ENCODE measurements around the gene SCG5.
"Not testable (repeated sequence)": the region's sequence is repeated elsewhere in the genome, so short reads cannot be mapped to it uniquely, and the experiment has no call there.

SCG5 gene

GRCh38 chr15:32641517-32642059, at the start of gene SCG5:
SCG5 (plus strand) TSS chr15:32641710; CDS start chr15:32643593, 1,883 bp downstream.
- H3K9me3 Mint-ChIP-seq = no peaks in the 10 kb centered on the region

GRCh38 chr15:32593151-32593550, 48.4 kb upstream of the SCG5 start, which contains the start of gene GOLGA8N:
GOLGA8N (plus strand) TSS chr15:32593456.
- not testable (repeated sequence) for H3K36me3 Mint-ChIP-seq; H3K27ac Mint-ChIP-seq; H3K4me3 Mint-ChIP-seq; ATAC-seq; H3K9me3 Mint-ChIP-seq; DNase-seq (ENCODE audit: low spot score in 2 of 2); H3K4me1 Mint-ChIP-seq

More at GRCh38 chr15:32641517-32642059, at the start of gene SCG5:
- Mint-ChIP-seq H3K36me3 (peaks cover 37% of the 10 kb centered on the region), H3K27ac (no peak within 1 kb of the TSS), H3K4me3 (no peak within 1 kb of the TSS), H3K4me1 (no peaks in the 10 kb centered on the region)
- no peak for DNase-seq (ENCODE audit: low spot score in 2 of 2)
- ATAC-seq = no peak

- DNase-seq (ENCODE audit: low spot score in 2 of 2); H3K9me3 Mint-ChIP-seq; H3K4me3 Mint-ChIP-seq; H3K4me1 Mint-ChIP-seq; ATAC-seq; H3K36me3 Mint-ChIP-seq; H3K27ac Mint-ChIP-seq: not testable (repeated sequence)
Observed at GRCh38 chr15:32609518-32609917, 32.0 kb upstream of the SCG5 start.

GRCh38 chr15:32610719-32611118, 30.8 kb upstream of the SCG5 start:
- not testable (repeated sequence) for DNase-seq (ENCODE audit: low spot score in 2 of 2); H3K4me1 Mint-ChIP-seq; ATAC-seq; H3K4me3 Mint-ChIP-seq; H3K27ac Mint-ChIP-seq; H3K9me3 Mint-ChIP-seq; H3K36me3 Mint-ChIP-seq

GRCh38 chr15:32614712-32615050, 26.8 kb upstream of the SCG5 start:
- ATAC-seq = peak; percentile 29
- Mint-ChIP-seq H3K4me1 (peaks cover 14% of the 10 kb centered on the region), H3K36me3 (peaks cover 32% of the 10 kb centered on the region), H3K27ac (peak overlapping the region; percentile 95), H3K4me3 (peak overlapping the region; percentile 98)
- not testable (repeated sequence) for H3K9me3 Mint-ChIP-seq
- DNase-seq (ENCODE audit: low spot score in 2 of 2) = peak in 1 of 2 donors; percentile 5

GRCh38 chr15:32615051-32615870, 26.2 kb upstream of the SCG5 start, which contains the start of gene ARHGAP11A:
ARHGAP11A (plus strand) TSS chr15:32615504; CDS start chr15:32616212, 708 bp downstream.
- Mint-ChIP-seq H3K4me3 (peak within 1 kb of the TSS; percentile 98), H3K36me3 (peaks cover 32% of the 10 kb centered on the region), H3K4me1 (peaks cover 14% of the 10 kb centered on the region), H3K27ac (peak within 1 kb of the TSS; percentile 95)
- DNase-seq (ENCODE audit: low spot score in 2 of 2) (peak; percentile 65 to 89), ATAC-seq (peak; percentile 92)
- H3K9me3 Mint-ChIP-seq = not testable (repeated sequence)

GRCh38 chr15:32615871-32616426, 25.6 kb upstream of the SCG5 start:
- H3K4me3 Mint-ChIP-seq = peak overlapping the region; percentile 98
- peak; percentile 23 for ATAC-seq
- peaks cover 14% of the 10 kb centered on the region for H3K4me1 Mint-ChIP-seq
- peaks cover 36% of the 10 kb centered on the region for H3K36me3 Mint-ChIP-seq
- peak in 1 of 2 donors; percentile 50 for DNase-seq (ENCODE audit: low spot score in 2 of 2)
- H3K9me3 Mint-ChIP-seq = not testable (repeated sequence)
- H3K27ac Mint-ChIP-seq = peak overlapping the region; percentile 95

- no peak overlapping the region for H3K4me3 Mint-ChIP-seq
- ATAC-seq (no peak), DNase-seq (ENCODE audit: low spot score in 2 of 2) (no peak)
- H3K27ac Mint-ChIP-seq = no peak overlapping the region
- H3K36me3 Mint-ChIP-seq = peaks cover 84% of the 10 kb centered on the region
- H3K9me3 Mint-ChIP-seq = no peaks in the 10 kb centered on the region
- H3K4me1 Mint-ChIP-seq = no peaks in the 10 kb centered on the region
Observed at GRCh38 chr15:32636410-32636809, 5.1 kb upstream of the SCG5 start.

- Mint-ChIP-seq H3K4me1 (no peaks in the 10 kb centered on the region), H3K9me3 (no peaks in the 10 kb centered on the region), H3K27ac (no peak overlapping the region), H3K4me3 (no peak overlapping the region), H3K36me3 (peaks cover 77% of the 10 kb centered on the region)
- DNase-seq (ENCODE audit: low spot score in 2 of 2) = no peak
- ATAC-seq = no peak
Observed at GRCh38 chr15:32636908-32637567, 4.5 kb upstream of the SCG5 start.

- Mint-ChIP-seq H3K36me3 (peaks cover 76% of the 10 kb centered on the region), H3K4me3 (no peak overlapping the region), H3K27ac (no peak overlapping the region), H3K4me1 (no peaks in the 10 kb centered on the region), H3K9me3 (no peaks in the 10 kb centered on the region)
- no peak for DNase-seq (ENCODE audit: low spot score in 2 of 2)
- ATAC-seq = no peak
Observed at GRCh38 chr15:32637704-32638103, 3.8 kb upstream of the SCG5 start.

- no peaks in the 10 kb centered on the region for H3K9me3 Mint-ChIP-seq
- no peaks in the 10 kb centered on the region for H3K4me1 Mint-ChIP-seq
- DNase-seq (ENCODE audit: low spot score in 2 of 2) (no peak), ATAC-seq (no peak)
- no peak overlapping the region for H3K27ac Mint-ChIP-seq
- H3K4me3 Mint-ChIP-seq = no peak overlapping the region
- H3K36me3 Mint-ChIP-seq = peaks cover 24% of the 10 kb centered on the region
Observed at GRCh38 chr15:32642667-32643435, 1.3 kb downstream of the SCG5 start.

- H3K36me3 Mint-ChIP-seq = peaks cover 27% of the 10 kb centered on the region
- H3K27ac Mint-ChIP-seq = no peak overlapping the region
- no peak for ATAC-seq
- no peaks in the 10 kb centered on the region for H3K9me3 Mint-ChIP-seq
- no peaks in the 10 kb centered on the region for H3K4me1 Mint-ChIP-seq
- H3K4me3 Mint-ChIP-seq = no peak overlapping the region
- DNase-seq (ENCODE audit: low spot score in 2 of 2) = no peak
Observed at GRCh38 chr15:32643907-32644445, 2.5 kb downstream of the SCG5 start.

- Mint-ChIP-seq H3K27ac (no peak overlapping the region), H3K4me3 (no peak overlapping the region), H3K36me3 (peaks cover 11% of the 10 kb centered on the region), H3K9me3 (no peaks in the 10 kb centered on the region), H3K4me1 (no peaks in the 10 kb centered on the region)
- DNase-seq (ENCODE audit: low spot score in 2 of 2) (no peak), ATAC-seq (no peak)
Observed at GRCh38 chr15:32646291-32646690, 4.8 kb downstream of the SCG5 start.

GRCh38 chr15:32649342-32649741, 7.8 kb downstream of the SCG5 start:
- Mint-ChIP-seq H3K4me3 (no peak overlapping the region), H3K27ac (no peak overlapping the region), H3K9me3 (no peaks in the 10 kb centered on the region), H3K36me3 (peaks cover 11% of the 10 kb centered on the region), H3K4me1 (no peaks in the 10 kb centered on the region)
- DNase-seq (ENCODE audit: low spot score in 2 of 2) (no peak), ATAC-seq (no peak)

Data from stimulated activated effector memory CD8-positive, alpha-beta T cell treated with anti-CD3 and anti-CD28 coated beads, Interleukin-12 subunit alpha, Interleukin-12 subunit beta, amount 100 ng/mL, for 72 hours (primary cell).